ENCODE measurements around the gene MRPS6. TPM values are rescaled to one million over a fixed set of nuclear protein-coding genes. Genes with fewer than 3 reads are reported as not detected.
A peak's percentile ranks its signal among the peaks of the same experiment; 100 is the strongest.

MRPS6 gene
- total RNA-seq = 117 and 120 TPM in 2 replicates

DNA sequence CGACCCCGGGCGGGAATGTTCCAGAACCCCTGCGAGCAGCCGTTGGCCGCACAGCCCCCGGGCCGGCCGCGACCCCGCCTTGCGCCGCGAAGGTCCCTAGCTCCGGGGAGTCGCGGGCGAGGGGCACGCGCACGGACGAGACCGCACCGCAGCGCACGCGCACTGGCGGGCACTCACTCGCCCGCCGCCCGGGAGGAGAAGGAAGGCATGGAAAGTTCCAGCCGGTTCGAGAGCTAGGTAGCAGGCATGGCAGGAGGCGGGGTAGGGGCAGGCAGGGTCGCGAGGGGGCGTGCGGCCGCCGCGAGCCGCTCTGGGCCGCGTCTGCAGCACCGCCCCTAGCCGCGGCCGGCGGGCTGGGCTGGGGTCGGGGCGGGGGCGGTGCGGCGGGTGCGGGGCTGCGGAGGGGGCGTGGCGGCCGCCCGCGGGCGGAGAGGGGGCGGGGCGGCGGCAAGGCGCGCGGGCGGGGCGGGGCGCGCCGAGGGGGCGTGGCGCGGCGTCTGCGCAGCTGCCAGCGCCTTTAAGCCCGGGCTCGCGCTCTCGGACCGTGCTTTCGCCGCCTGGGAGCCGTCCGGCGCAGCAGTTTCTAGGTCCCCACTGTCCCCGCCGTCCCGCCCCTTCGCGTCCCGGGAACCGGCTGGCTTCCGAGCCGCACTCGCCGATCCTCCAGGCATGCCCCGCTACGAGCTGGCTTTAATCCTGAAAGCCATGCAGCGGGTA is at the start of gene MRPS6, which contains the start of gene SLC5A3:
Gene MRPS6 (plus strand): TSS at position 547 of the 717 bp plus-strand sequence. CDS start 123 bp downstream, at position 670.
Gene SLC5A3 (plus strand): TSS at position 547 of the 717 bp plus-strand sequence. CDS start 21,621 bp downstream, outside the sequence.
- intact Hi-C loops (cut with micrococcal nuclease) = loop anchor here (5.0 to 10.0 kb wide), 2 partner anchors 41 to 428 kb away; partner anchors contain the start of genes CRYZL1 and ITSN1
- no peaks in the 10 kb centered on the region for H3K27me3 Mint-ChIP-seq (ENCODE audit: low read depth)
- H3K4me1 Mint-ChIP-seq (ENCODE audit: low read depth) = peaks cover 43% of the 10 kb centered on the region
- H3K4me3 Mint-ChIP-seq (ENCODE audit: low read depth) = peak within 1 kb of the TSS; percentile 95
- peaks cover 40% of the 10 kb centered on the region for H3K36me3 Mint-ChIP-seq (ENCODE audit: low read depth)
- H3K9me3 Mint-ChIP-seq = no peaks in the 10 kb centered on the region
- peak; percentile 68 for DNase-seq (ENCODE audit: low spot score)
- H3K27ac Mint-ChIP-seq = peak within 1 kb of the TSS; percentile 88

DNA sequence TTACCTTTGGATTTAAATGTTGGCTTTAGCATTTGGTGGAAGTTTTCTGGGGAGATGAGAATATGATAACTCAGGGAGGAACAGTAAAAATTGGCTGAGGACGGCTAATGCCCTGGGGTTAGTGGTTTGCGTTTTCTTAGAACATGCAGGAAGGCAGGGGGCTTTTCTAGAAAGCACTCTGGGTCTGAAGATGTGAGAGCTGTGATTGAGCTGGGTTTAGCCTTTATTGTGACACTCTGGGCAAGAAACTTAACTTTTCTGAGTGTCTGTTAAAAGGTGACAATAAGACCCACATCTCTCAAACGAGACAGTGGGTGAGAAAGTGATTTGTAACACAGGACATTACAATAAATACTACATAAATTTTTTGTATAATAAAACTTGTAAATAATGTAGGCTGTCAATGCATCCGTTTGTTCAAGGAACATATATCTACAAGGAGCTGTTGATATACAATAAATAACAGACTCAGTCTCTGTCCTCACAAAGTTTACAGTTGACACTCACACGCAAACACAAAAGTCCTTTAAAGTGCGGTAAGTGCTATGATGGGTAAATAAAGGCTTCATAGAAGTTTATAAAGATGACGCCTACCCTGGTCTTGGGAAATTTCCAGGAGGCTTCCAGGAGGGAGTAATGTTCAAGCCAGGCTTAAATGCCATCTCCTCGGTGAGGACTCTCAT is 49.5 kb upstream of the MRPS6 start:
- H3K36me3 Mint-ChIP-seq (ENCODE audit: low read depth) = no peaks in the 10 kb centered on the region
- H3K27me3 Mint-ChIP-seq (ENCODE audit: low read depth) = no peaks in the 10 kb centered on the region
- intact Hi-C loops (cut with micrococcal nuclease) = loop anchor here (1.0 to 2.0 kb wide), 3 partner anchors 16 to 77 kb away; no protein-coding TSS in a partner anchor
- DNase-seq (ENCODE audit: low spot score) = no peak
- H3K4me1 Mint-ChIP-seq (ENCODE audit: low read depth) = peaks cover 22% of the 10 kb centered on the region
- no peak overlapping the region for H3K27ac Mint-ChIP-seq
- H3K4me3 Mint-ChIP-seq (ENCODE audit: low read depth) = no peak overlapping the region
- H3K9me3 Mint-ChIP-seq = peaks cover 9% of the 10 kb centered on the region

DNA sequence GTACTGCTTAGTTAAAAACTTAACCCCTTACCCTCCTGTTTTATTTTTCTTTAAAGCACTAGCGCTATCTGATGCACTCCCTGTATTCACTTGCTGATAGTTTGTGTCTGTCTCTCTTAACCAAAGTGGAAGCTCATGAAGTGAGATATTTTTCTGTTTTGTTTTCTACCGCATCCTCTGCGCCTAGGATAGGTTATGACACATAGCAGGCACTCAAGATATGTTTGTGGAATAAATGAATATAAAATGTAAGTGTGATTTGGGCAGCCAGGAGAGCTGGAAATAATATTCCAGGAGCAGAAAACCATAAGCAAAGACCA is 49.0 kb upstream of the MRPS6 start:
- intact Hi-C loops (cut with micrococcal nuclease) = no loop called here
- no peak overlapping the region for H3K4me3 Mint-ChIP-seq (ENCODE audit: low read depth)
- peaks cover 9% of the 10 kb centered on the region for H3K9me3 Mint-ChIP-seq
- no peaks in the 10 kb centered on the region for H3K27me3 Mint-ChIP-seq (ENCODE audit: low read depth)
- H3K36me3 Mint-ChIP-seq (ENCODE audit: low read depth) = no peaks in the 10 kb centered on the region
- H3K27ac Mint-ChIP-seq = no peak overlapping the region
- no peak for DNase-seq (ENCODE audit: low spot score)
- H3K4me1 Mint-ChIP-seq (ENCODE audit: low read depth) = peaks cover 18% of the 10 kb centered on the region

DNA sequence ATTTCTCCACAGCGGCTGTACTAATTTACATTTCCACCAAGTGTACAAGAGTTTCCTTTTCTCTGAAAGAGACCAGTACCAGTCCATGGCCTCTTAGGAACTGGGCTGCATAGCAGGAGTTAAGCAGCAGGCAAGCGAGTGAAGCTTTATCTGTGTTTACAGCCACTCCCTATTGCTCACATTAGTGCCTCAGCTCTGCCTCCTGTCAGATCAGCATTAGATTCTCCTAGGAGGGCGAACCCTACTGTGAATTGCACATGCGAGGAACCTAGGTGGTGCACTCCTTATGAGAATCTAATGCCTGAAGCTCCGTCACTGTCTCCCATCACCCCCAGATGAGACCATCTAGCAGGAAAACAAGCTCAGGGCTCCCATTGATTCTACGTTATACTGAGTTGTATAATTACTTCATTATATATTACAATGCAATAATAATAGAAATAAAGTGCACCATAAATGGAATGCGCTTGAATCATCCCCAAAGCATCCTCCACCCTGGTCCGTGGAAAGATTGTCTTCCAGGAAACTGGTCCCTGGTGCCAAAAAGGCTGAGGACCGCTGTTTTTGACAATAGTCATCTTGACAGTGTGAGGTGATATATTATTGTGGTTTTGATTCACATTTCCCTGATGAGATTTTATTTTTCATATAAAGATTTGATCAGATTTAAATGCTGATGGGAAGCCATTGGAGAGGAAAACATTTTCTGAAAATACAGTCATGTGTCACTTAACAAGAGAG is 45.5 kb upstream of the MRPS6 start:
- Mint-ChIP-seq H3K4me3 (ENCODE audit: low read depth) (no peak overlapping the region), H3K36me3 (ENCODE audit: low read depth) (no peaks in the 10 kb centered on the region), H3K27ac (no peak overlapping the region), H3K9me3 (peaks cover 4% of the 10 kb centered on the region), H3K27me3 (ENCODE audit: low read depth) (no peaks in the 10 kb centered on the region), H3K4me1 (ENCODE audit: low read depth) (peaks cover 24% of the 10 kb centered on the region)
- intact Hi-C loops (cut with micrococcal nuclease) = no loop called here
- DNase-seq (ENCODE audit: low spot score) = no peak

DNA sequence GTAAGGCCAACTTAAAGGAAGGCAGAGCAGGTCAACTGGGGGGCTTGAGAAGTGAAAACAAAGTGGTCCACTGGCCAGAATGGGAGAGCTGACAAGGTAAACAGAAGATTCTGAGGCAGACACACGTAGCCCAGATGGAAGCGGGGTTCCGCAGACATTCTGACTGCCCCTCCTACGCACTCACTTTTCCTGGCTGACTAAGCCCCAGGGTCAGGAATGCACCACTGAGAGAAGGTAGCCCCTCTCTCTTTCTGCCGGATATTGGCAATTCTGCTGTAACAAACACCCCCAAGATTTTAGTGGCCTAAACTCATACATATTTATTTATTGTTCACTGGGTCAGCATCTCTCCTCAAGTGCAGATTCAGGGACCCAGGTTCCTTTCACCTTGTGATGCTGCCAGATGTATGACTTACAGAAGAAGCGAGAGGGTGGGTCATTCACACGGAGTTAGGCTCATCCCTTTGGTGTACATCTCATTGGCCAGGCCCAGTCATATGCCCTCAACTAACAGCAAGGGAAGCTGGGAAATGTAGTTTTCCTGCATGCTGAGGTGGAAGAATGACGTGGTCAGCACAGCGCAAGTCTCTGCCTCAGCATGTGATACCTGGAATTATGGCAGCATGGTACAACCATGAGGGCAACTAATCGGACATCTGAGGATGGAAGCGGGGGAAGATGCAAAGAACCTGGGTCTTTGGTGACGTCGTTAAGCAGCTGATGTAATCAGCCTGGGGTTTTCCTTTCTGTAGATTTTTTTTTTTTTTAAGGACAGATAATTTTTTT is 43.4 kb upstream of the MRPS6 start:
- Mint-ChIP-seq H3K36me3 (ENCODE audit: low read depth) (no peaks in the 10 kb centered on the region), H3K4me3 (ENCODE audit: low read depth) (no peak overlapping the region), H3K27me3 (ENCODE audit: low read depth) (no peaks in the 10 kb centered on the region), H3K27ac (peak overlapping the region; percentile 92), H3K4me1 (ENCODE audit: low read depth) (peaks cover 26% of the 10 kb centered on the region), H3K9me3 (peaks cover 4% of the 10 kb centered on the region)
- peak; percentile 35 for DNase-seq (ENCODE audit: low spot score)
- intact Hi-C loops (cut with micrococcal nuclease) = loop anchor here (5.0 kb wide), 1 partner anchor 42 kb away; the partner anchor contains the start of genes MRPS6 and SLC5A3

DNA sequence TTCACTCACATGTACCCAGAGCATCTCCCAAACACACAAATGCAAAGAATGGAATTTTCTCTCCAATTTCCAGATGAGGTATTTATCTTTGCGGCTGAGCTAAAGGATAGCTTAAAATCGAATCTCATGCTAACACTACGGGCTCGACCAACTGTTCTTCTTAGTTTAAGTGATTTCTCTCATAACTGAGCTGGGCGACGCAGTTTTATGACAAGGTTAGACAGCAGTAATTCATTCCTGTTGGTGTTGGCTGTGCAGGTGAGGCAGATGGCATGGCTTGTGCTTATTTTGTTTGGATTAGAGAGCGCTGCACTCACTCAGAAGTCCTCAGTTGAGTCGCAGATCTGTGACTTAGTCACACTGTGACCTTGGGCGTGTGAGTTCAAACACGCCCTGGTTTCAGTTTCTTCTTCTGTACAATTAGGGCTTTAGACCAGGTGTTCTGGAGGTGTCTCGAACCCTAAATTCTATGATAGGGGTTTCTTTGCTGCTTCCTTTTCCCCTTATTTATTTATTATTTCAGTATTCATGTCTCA is 41.5 kb upstream of the MRPS6 start:
- Mint-ChIP-seq H3K4me3 (ENCODE audit: low read depth) (no peak overlapping the region), H3K9me3 (peaks cover 5% of the 10 kb centered on the region), H3K36me3 (ENCODE audit: low read depth) (no peaks in the 10 kb centered on the region), H3K27me3 (ENCODE audit: low read depth) (no peaks in the 10 kb centered on the region), H3K27ac (no peak overlapping the region), H3K4me1 (ENCODE audit: low read depth) (peaks cover 25% of the 10 kb centered on the region)
- intact Hi-C loops (cut with micrococcal nuclease) = loop anchor here (5.0 kb wide), 1 partner anchor 40 kb away; the partner anchor contains the start of genes MRPS6 and SLC5A3
- DNase-seq (ENCODE audit: low spot score) = no peak

DNA sequence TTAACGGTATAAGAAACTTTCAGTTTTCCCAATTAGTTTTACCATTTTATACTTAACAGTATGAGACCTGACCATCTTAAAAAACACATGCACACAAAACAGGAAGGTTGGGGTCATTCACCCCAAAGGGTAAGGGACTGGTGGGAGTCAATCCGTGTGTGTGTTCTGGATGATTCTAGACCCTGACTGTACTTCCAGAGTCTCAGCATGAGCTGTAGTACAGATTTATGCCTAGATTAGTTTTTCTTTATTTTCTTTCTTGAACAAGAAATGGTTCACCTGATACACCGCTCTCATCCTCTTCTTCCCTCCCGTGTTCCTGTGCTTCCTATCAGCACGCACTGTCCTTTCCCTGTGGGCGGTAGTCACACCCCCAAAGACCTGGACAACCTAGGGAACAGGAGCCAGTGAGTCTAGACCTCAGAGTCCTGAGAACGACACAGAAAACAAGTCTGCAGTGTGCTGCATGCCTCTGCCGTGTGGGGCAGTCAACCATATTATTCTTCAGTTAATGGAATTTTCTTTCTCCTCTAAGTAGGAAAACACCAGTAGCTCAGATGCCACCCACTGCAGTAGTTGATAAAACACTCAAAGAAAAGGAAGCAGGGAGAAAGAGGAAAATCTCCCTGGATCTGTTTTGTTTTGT is 38.9 kb upstream of the MRPS6 start:
- Mint-ChIP-seq H3K36me3 (ENCODE audit: low read depth) (no peaks in the 10 kb centered on the region), H3K4me3 (ENCODE audit: low read depth) (no peak overlapping the region), H3K9me3 (peaks cover 8% of the 10 kb centered on the region), H3K27me3 (ENCODE audit: low read depth) (no peaks in the 10 kb centered on the region), H3K4me1 (ENCODE audit: low read depth) (peaks cover 25% of the 10 kb centered on the region), H3K27ac (no peak overlapping the region)
- DNase-seq (ENCODE audit: low spot score) = no peak
- intact Hi-C loops (cut with micrococcal nuclease) = loop anchor here (5.0 kb wide), 1 partner anchor 38 kb away; the partner anchor contains the start of genes MRPS6 and SLC5A3

DNA sequence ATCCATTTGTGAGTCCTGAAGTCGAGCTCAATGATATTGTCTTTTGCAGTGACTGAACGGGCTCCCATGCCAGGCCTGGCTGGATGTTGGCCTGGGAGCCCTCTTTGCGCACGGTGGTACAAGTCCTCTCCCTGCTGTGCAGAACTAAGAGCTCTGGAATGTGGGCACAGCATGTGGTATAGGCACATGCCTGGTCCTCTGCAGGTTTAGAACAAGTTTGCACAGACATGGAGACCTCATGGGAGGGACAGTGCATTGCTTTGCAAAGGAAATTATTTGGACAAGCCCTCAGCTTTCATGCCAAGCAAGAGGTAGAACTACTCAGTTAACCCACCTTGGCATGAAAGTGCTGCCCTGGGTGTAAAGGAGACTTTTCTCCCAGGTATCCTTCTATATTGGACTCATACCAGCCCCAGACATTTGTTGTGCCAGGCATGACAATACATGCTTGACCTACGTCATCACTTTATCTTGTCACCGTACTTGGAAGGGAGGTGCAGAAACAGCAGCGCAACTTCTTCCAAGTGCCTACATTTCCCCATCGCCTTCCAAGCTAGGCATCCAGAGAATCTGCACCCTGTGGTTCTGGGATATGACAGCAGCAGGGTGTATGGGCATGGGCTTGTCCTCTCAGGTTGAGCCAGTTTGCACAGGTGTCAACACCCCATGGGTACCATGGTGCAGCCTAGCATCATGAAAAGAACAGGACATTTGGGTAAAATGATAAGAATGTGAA is 37.6 kb upstream of the MRPS6 start:
- no peak overlapping the region for H3K27ac Mint-ChIP-seq
- no peaks in the 10 kb centered on the region for H3K36me3 Mint-ChIP-seq (ENCODE audit: low read depth)

DNA sequence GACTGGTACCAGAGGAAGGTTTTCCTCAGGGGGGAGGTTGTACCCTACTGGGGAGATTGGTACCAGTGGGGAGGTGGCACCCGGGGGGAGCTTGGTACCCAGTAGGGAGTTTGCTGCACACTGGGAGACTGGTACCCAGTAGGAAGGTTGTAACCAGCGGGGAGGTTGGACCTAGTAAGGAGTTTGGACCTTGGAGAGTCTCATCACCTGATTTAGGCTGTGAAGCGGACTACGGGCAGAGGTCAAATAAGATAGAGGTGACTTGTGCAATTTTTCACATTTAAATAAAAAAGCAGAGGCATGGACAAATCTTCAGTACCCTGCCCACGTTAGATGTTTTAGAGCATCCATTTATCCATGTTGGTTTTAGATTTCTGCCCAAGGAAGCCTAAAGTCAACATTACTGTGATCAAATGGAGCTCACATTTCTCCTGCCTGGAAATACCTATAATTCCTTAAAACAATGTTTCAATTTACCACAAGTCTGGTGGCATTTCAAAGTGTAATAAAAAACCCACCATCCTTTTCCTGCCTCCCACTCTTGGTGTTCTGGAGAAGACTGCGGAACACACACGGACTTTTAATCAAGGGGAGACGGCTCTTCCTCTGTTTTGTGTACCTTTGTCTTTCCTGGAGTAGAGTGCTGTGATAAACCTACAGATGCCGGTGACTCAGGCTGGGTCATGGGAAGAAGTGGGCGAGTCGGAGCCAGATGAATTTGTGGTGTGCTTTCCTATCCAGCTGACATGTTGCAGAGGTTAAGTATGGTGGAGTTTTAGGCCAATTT is 36.2 kb upstream of the MRPS6 start:
- Mint-ChIP-seq H3K4me3 (ENCODE audit: low read depth) (no peak overlapping the region), H3K27me3 (ENCODE audit: low read depth) (no peaks in the 10 kb centered on the region), H3K27ac (no peak overlapping the region), H3K4me1 (ENCODE audit: low read depth) (peaks cover 6% of the 10 kb centered on the region), H3K9me3 (peaks cover 8% of the 10 kb centered on the region), H3K36me3 (ENCODE audit: low read depth) (no peaks in the 10 kb centered on the region)
- intact Hi-C loops (cut with micrococcal nuclease) = no loop called here
- no peak for DNase-seq (ENCODE audit: low spot score)

More for the DNA sequence above, 37.6 kb upstream of the MRPS6 start:
- intact Hi-C loops (cut with micrococcal nuclease) = no loop called here
- Mint-ChIP-seq H3K4me1 (ENCODE audit: low read depth) (peaks cover 16% of the 10 kb centered on the region), H3K4me3 (ENCODE audit: low read depth) (no peak overlapping the region), H3K27me3 (ENCODE audit: low read depth) (no peaks in the 10 kb centered on the region), H3K9me3 (peaks cover 8% of the 10 kb centered on the region)
- DNase-seq (ENCODE audit: low spot score) = no peak

DNA sequence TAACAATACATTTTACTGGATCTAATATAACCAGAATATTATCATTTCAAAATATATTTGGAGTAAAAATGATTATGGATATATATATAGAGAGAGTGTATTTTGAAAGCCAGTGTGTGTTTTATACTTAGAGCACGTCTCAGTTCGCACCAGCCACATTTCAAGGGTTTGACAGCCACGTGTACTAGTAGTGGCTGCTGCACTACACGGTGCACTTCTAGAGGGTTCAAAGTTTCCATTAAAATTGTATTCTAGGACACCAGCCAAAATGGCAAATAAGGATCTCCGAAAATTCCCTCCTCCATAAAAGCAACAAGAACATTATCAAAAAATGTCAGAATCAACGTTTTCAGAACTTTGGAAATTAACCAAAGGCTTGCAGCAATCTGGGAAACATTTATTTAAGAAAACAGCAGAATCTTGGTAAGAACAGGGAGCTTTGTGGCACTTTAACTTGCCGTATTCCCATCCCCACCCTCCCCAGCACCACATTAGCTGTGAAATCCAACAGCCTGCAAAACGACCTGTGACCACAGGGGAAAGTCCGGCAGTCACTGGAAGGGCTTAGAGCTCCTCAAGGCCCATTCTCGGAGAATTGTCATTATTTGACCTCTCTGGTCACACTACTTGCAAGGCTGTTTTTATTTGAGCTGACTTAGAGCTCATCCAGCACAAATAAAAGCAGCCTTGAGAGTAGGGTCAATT is 33.5 kb upstream of the MRPS6 start:
- no peaks in the 10 kb centered on the region for H3K36me3 Mint-ChIP-seq (ENCODE audit: low read depth)
- intact Hi-C loops (cut with micrococcal nuclease) = no loop called here
- H3K27me3 Mint-ChIP-seq (ENCODE audit: low read depth) = no peaks in the 10 kb centered on the region
- H3K27ac Mint-ChIP-seq = no peak overlapping the region
- H3K4me1 Mint-ChIP-seq (ENCODE audit: low read depth) = no peaks in the 10 kb centered on the region
- no peak for DNase-seq (ENCODE audit: low spot score)
- peaks cover 8% of the 10 kb centered on the region for H3K9me3 Mint-ChIP-seq
- H3K4me3 Mint-ChIP-seq (ENCODE audit: low read depth) = no peak overlapping the region

Data from activated T-helper 2 cell treated with anti-CD3 and anti-CD28 coated beads, Interferon-gamma antibody, Interleukin-2, Interleukin-4, amounts not matched to agents 10 μg/mL and 5 μg/mL and 100 μg/mL, durations not matched to agents 14 hours and 24 hours and 36 hours (primary cell).